ENCODE data around the gene DPY19L2.
"Not testable (repeated sequence)": the region's sequence is repeated elsewhere in the genome, so short reads cannot be mapped to it uniquely, and the experiment has no call there.

DNA sequence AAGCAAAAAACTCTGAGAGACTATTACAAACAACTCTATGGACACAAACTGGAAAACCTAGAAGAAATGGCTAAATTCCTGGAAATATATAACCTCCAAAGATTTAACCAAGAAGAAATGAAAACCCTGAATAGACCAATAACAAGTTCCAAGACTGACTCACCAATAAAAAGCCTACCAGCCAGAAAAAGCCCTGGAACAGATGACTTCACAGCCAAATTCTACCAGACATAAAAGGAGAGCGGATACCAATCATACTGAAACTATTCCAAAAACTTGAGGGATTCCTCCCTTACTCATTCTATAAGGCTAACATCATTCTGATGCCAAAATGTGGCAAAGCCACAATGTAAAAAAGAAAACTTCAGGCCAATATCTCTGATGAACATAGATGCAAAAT lies 18.8 kb downstream of the DPY19L2 start:
- TF ChIP-seq, protein P1, sequence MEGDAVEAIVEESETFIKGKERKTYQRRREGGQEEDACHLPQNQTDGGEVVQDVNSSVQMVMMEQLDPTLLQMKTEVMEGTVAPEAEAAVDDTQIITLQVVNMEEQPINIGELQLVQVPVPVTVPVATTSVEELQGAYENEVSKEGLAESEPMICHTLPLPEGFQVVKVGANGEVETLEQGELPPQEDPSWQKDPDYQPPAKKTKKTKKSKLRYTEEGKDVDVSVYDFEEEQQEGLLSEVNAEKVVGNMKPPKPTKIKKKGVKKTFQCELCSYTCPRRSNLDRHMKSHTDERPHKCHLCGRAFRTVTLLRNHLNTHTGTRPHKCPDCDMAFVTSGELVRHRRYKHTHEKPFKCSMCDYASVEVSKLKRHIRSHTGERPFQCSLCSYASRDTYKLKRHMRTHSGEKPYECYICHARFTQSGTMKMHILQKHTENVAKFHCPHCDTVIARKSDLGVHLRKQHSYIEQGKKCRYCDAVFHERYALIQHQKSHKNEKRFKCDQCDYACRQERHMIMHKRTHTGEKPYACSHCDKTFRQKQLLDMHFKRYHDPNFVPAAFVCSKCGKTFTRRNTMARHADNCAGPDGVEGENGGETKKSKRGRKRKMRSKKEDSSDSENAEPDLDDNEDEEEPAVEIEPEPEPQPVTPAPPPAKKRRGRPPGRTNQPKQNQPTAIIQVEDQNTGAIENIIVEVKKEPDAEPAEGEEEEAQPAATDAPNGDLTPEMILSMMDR (IDR thresholded peaks at IDR 0.05; ENCODE audit: low read length) = not testable (repeated sequence)
- TF ChIP-seq EZH2 (IDR thresholded peaks at IDR 0.05; ENCODE audit: borderline replicate concordance, low read length) = not testable (repeated sequence)

Data from OCI-LY1 (cell line).